H1 (cell line): ENCODE results near the gene PCYT1A. TPM values are rescaled to one million over a fixed set of nuclear protein-coding genes. Genes with fewer than 3 reads are reported as not detected.

Source experiments
- CTCF ChIA-PET: fragments of 300-600 bp; sonication (Branson Sonifier 250); formaldehyde crosslinking; loops from one replicate; lab custom pipeline; 2021; ENCODE audit not compliant: partially characterized antibody; lab: Charles Lee
- POLR2A ChIA-PET: fragments of 300-600 bp; sonication (Branson Sonifier 250); formaldehyde crosslinking; loops from one replicate; lab custom pipeline; 2021; ENCODE audit warnings: inconsistent platforms; ENCODE audit not compliant: partially characterized antibody; lab: Charles Lee
- DNase-seq, 2 experiments: peaks; one replicate each; pipeline versions ENCODE4 v3.0.0 to v3.0.0-alpha.2; 2010 to 2022; ENCODE audit warnings: low spot score in 2 of 2, low read depth in 1 of 2, mixed read lengths in 1 of 2
- FAIRE-seq: peaks from 2 replicates; lab custom pipeline; 2011; peaks lifted over from hg19 to GRCh38; lab: Jason Lieb, UNC
- H2AFZ ChIP-seq: 2 replicates; pipeline ENCODE4 v1.8.1; 2012; ENCODE audit warnings: low read length, inconsistent platforms
- H2AK5ac ChIP-seq: 2 replicates; pipeline ENCODE4 v1.6.1; 2013; ENCODE audit warnings: low read depth, low read length
- H2BK120ac ChIP-seq: replicated peaks from 2 replicates; pipeline ENCODE3; 2013; ENCODE audit warnings: low read depth, low read length, inconsistent platforms
- H2BK12ac ChIP-seq: 2 replicates; pipeline ENCODE4 v1.6.1; 2013; ENCODE audit warnings: low read depth, low read length
- H2BK15ac ChIP-seq: 2 replicates; pipeline ENCODE4 v1.6.1; 2013; ENCODE audit warnings: low read length
- H2BK20ac ChIP-seq: 2 replicates; pipeline ENCODE4 v1.6.1; 2013; ENCODE audit warnings: low read length
- H2BK5ac ChIP-seq: 2 replicates; pipeline ENCODE4 v1.6.1; 2013; ENCODE audit warnings: low read depth, low read length
- H3K14ac ChIP-seq: 2 replicates; pipeline ENCODE4 v1.6.1; 2013; ENCODE audit warnings: inconsistent platforms; ENCODE audit not compliant: insufficient read length
- H3K18ac ChIP-seq: 2 replicates; pipeline ENCODE4 v1.6.1; 2013; ENCODE audit warnings: low read length; ENCODE audit errors: extremely low read depth
- H3K23ac ChIP-seq: 2 replicates; pipeline ENCODE4 v1.6.1; 2013; ENCODE audit warnings: inconsistent platforms; ENCODE audit not compliant: insufficient read length
- H3K23me2 ChIP-seq: 2 replicates; pipeline ENCODE4 v1.6.1; 2013; ENCODE audit warnings: low read depth, low read length
- H3K27ac ChIP-seq: 2 replicates; pipeline ENCODE4 v1.6.1; 2011; ENCODE audit warnings: low read depth, low read length, inconsistent platforms
- H3K27me3 ChIP-seq, 4 experiments: replicated peaks in 1 of 4; 1 replicate in 1 of 4; 2 replicates in 3 of 4; pipeline versions ENCODE4 v1.6.1 to v1.8.1; 2011 to 2013; ENCODE audit warnings: low read length in 3 of 4, mild to moderate bottlenecking in 3 of 4, inconsistent platforms in 2 of 4, mixed read lengths in 2 of 4, moderate library complexity in 1 of 4; ENCODE audit not compliant: control insufficient read depth in 3 of 4, insufficient read depth in 3 of 4; ENCODE audit errors: extremely low read depth in 1 of 4
- H3K36me3 ChIP-seq, 4 experiments: 2 replicates each; pipeline versions ENCODE4 v1.6.1 to v1.8.1; 2011 to 2013; ENCODE audit warnings: mild to moderate bottlenecking in 4 of 4, low read length in 3 of 4, moderate library complexity in 2 of 4, control low read depth in 1 of 4, inconsistent platforms in 1 of 4; ENCODE audit not compliant: insufficient read depth in 4 of 4, control insufficient read depth in 2 of 4
- H3K4ac ChIP-seq: replicated peaks from 2 replicates; pipeline ENCODE3; 2013; ENCODE audit warnings: low read length, low read depth, mixed read lengths, inconsistent platforms; ENCODE audit not compliant: insufficient read length
- H3K4me1 ChIP-seq, 4 experiments: replicated peaks in 1 of 4; 1 replicate in 1 of 4; 2 replicates in 3 of 4; pipeline versions ENCODE4 v1.6.1 to v1.8.1; 2011 to 2013; ENCODE audit warnings: low read length in 3 of 4, inconsistent platforms in 2 of 4, mixed read lengths in 1 of 4; ENCODE audit not compliant: insufficient read depth in 4 of 4, control insufficient read depth in 3 of 4
- H3K4me2 ChIP-seq, 2 experiments: 2 replicates each; pipeline versions ENCODE4 v1.6.1 to v1.8.1; 2011 to 2013; ENCODE audit warnings: low read depth in 2 of 2, low read length in 2 of 2, control low read depth in 1 of 2, inconsistent platforms in 1 of 2, mild to moderate bottlenecking in 1 of 2; ENCODE audit not compliant: insufficient read depth in 1 of 2
- H3K4me3 ChIP-seq, 4 experiments: fragments of 200-600, 300-600 bp in 1 of 4; sonication (generic), shearing (Covaris generic), sonication (Bioruptor Twin) in 1 of 4; 2 replicates each; pipeline versions ENCODE4 v1.5.1 to v1.8.1; 2011 to 2016; ENCODE audit warnings: low read length in 4 of 4, low read depth in 3 of 4, control low read depth in 2 of 4, inconsistent platforms in 2 of 4, mild to moderate bottlenecking in 2 of 4, mixed read lengths in 1 of 4, moderate library complexity in 1 of 4; ENCODE audit not compliant: insufficient read depth in 2 of 4; ENCODE audit errors: extremely low read depth in 1 of 4
- H3K56ac ChIP-seq: replicated peaks from 2 replicates; pipeline ENCODE3; 2013; ENCODE audit warnings: low read depth, mild to moderate bottlenecking, mixed read lengths, low read length, inconsistent platforms; ENCODE audit not compliant: insufficient read length
- H3K79me1 ChIP-seq: 2 replicates; pipeline ENCODE4 v1.6.1; 2013; ENCODE audit warnings: low read depth, low read length, control low read depth
- H3K79me2 ChIP-seq, 2 experiments: 2 replicates each; pipeline versions ENCODE4 v1.6.1 to v1.8.1; 2012 to 2013; ENCODE audit warnings: low read length in 2 of 2, mild to moderate bottlenecking in 2 of 2, inconsistent platforms in 1 of 2; ENCODE audit not compliant: insufficient read depth in 2 of 2, control insufficient read depth in 1 of 2
- H3K9ac ChIP-seq, 4 experiments: replicated peaks in 1 of 4; 1 replicate in 1 of 4; 2 replicates in 3 of 4; pipeline versions ENCODE4 v1.6.1 to v1.8.1; 2011 to 2013; ENCODE audit warnings: low read depth in 3 of 4, low read length in 3 of 4, control low read depth in 2 of 4, mild to moderate bottlenecking in 2 of 4, moderate library complexity in 2 of 4, inconsistent platforms in 1 of 4; ENCODE audit errors: extremely low read depth in 1 of 4
- H3K9me3 ChIP-seq, 2 experiments: 2 replicates each; pipeline versions ENCODE4 v1.6.1 to v1.8.1; 2012 to 2013; ENCODE audit warnings: mild to moderate bottlenecking in 2 of 2, moderate library complexity in 2 of 2, control low read depth in 1 of 2, inconsistent platforms in 1 of 2, low read depth in 1 of 2, low read length in 1 of 2, mixed read lengths in 1 of 2; ENCODE audit not compliant: insufficient read depth in 2 of 2
- H4K20me1 ChIP-seq, 2 experiments: replicated peaks in 1 of 2; 2 replicates each; pipeline versions ENCODE3 to v1.8.1; 2011 to 2013; ENCODE audit warnings: inconsistent platforms in 2 of 2, low read length in 2 of 2, mild to moderate bottlenecking in 1 of 2; ENCODE audit not compliant: insufficient read depth in 2 of 2, control insufficient read depth in 1 of 2
- H4K5ac ChIP-seq: 2 replicates; pipeline ENCODE4 v1.6.1; 2013; ENCODE audit warnings: low read length, low read depth, mixed read lengths, inconsistent platforms; ENCODE audit not compliant: insufficient read length
- H4K8ac ChIP-seq: 2 replicates; pipeline ENCODE4 v1.8.0; 2013; ENCODE audit warnings: mild to moderate bottlenecking, moderate library complexity, low read length, inconsistent platforms; ENCODE audit not compliant: insufficient read depth; ENCODE audit errors: extremely low read depth
- H4K91ac ChIP-seq: replicated peaks from 2 replicates; pipeline ENCODE3; 2013; ENCODE audit warnings: low read length, mixed read lengths, inconsistent platforms; ENCODE audit not compliant: insufficient read length
- CBX5 ChIP-seq: fragments of 300-800, 300-1000 bp; sonication (generic); IDR thresholded peaks from 2 replicates; pipeline ENCODE4 v1.7.1; 2016; ENCODE audit warnings: antibody characterized with exemption, low read length, low read depth
- EGR1 ChIP-seq: IDR thresholded peaks from 2 replicates; pipeline ENCODE4 v1.6.1; 2011; ENCODE audit warnings: low read depth, low read length, borderline replicate concordance
- GABPA ChIP-seq: IDR thresholded peaks from 2 replicates; pipeline ENCODE4 v1.6.1; 2011; ENCODE audit warnings: mild to moderate bottlenecking, low read length, moderate library complexity, borderline replicate concordance; ENCODE audit not compliant: insufficient read depth
- JUN ChIP-seq: IDR thresholded peaks from 2 replicates; pipeline ENCODE4 v1.6.1; 2011; ENCODE audit warnings: low read depth, mild to moderate bottlenecking, improper control_type of control experiment, low read length
- RAD21 ChIP-seq, 2 experiments: IDR thresholded peaks in 1 of 2; conservative IDR thresholded peaks in 1 of 2; 2 replicates each; pipeline ENCODE4 v1.6.1; 2011; ENCODE audit warnings: low read depth in 2 of 2, low read length in 2 of 2, improper control_type of control experiment in 1 of 2, inconsistent platforms in 1 of 2, mild to moderate bottlenecking in 1 of 2, moderate library complexity in 1 of 2
- RFX5 ChIP-seq: IDR thresholded peaks from 2 replicates; pipeline ENCODE4 v1.6.1; 2011; ENCODE audit warnings: low read depth, low read length, improper control_type of control experiment, borderline replicate concordance
- SIRT6 ChIP-seq: IDR thresholded peaks from one replicate; pipeline ENCODE4 v1.7.1; 2012; ENCODE audit warnings: low read length, inconsistent platforms
- SUZ12 ChIP-seq: fragments of 200-600 bp; sonication (generic); IDR thresholded peaks from 2 replicates; pipeline ENCODE4 v1.6.1; 2012; ENCODE audit warnings: mild to moderate bottlenecking, inconsistent platforms, low read length, moderate library complexity, mixed read lengths
- TAF1 ChIP-seq: IDR thresholded peaks from 2 replicates; pipeline ENCODE4 v1.6.1; 2011; ENCODE audit warnings: mild to moderate bottlenecking, low read depth, low read length
- TEAD4 ChIP-seq: IDR thresholded peaks from 2 replicates; pipeline ENCODE4 v1.6.1; 2012; ENCODE audit warnings: low read depth, low read length, inconsistent platforms, mixed read lengths
- ZNF274 ChIP-seq: IDR thresholded peaks from 2 replicates; pipeline ENCODE4 v1.7.0; 2012; ENCODE audit warnings: low read length, borderline replicate concordance; ENCODE audit errors: extremely low read depth
- WGBS, 2 experiments: shearing (Covaris generic) in 1 of 2; methylation state at CpG; one replicate each; pipeline versions ENCODE4 v1.1.6 to v1.1.7; 2013 to 2015; ENCODE audit warnings: low lambda C conversion rate in 2 of 2, mixed read lengths in 2 of 2, inconsistent platforms in 1 of 2, low coverage in 1 of 2, missing lambda C conversion rate in 1 of 2; ENCODE audit not compliant: insufficient replicate concordance in 2 of 2, insufficient coverage in 1 of 2, insufficient read length in 1 of 2; ENCODE audit errors: extremely low coverage in 1 of 2, missing lambda C conversion rate in 1 of 2; 5-methylcytosine and 5-hydroxymethylcytosine counted together
- polyA plus RNA-seq, 7 experiments: library from polyadenylated mRNA; depleted of rRNA in 3 of 7; stranded (reverse) in 5 of 7; unstranded in 2 of 7; fragments of >200 nt in 5 of 7; fragments of 200-250 nt in 2 of 7; gene quantifications; 1 replicate in 5 of 7; 2 replicates in 1 of 7; 4 replicates in 1 of 7; pipeline versions ENCODE4 v1.2.1 to v1.2.3, GENCODE V29; 2011 to 2013; ENCODE audit warnings: missing spikeins in 2 of 7, mixed read lengths in 2 of 7
- total RNA-seq: library from RNA; stranded (reverse); fragmentation: NEBNext Ultra II Directional; extraction: Animal tissue kit (Norgen Biotek cat#: 25700); gene quantifications from 2 replicates; pipeline ENCODE4 v1.2.1, GENCODE V29; 2021
- TF ChIP-seq, protein P1 (sequence below): IDR thresholded peaks from 2 replicates; pipeline ENCODE4 v1.6.1; 2011; ENCODE audit warnings: low read depth, mild to moderate bottlenecking, low read length; ENCODE audit not compliant: insufficient read depth
- TF ChIP-seq, protein P2 (sequence below): IDR thresholded peaks from 2 replicates; pipeline ENCODE4 v1.6.1; 2012; ENCODE audit warnings: inconsistent platforms

The PCYT1A gene
- total and polyA plus RNA-seq, 2 of the 8 experiments (the other 6 are each of a cell fraction or from before 2014, with no cell fraction given) = 19.9 to 31.8 TPM

GRCh38 chr3:196220991-196221390, 66.5 kb downstream of the PCYT1A start:
- Histone ChIP-seq H2BK15ac (no peak overlapping the region), H3K4me3 (no peak overlapping the region), H3K9ac (no peak overlapping the region), H2BK12ac (no peak overlapping the region), H4K20me1 (no peaks in the 10 kb centered on the region), H3K4me2 (no peak overlapping the region), H3K4me1 (peaks cover 0 to 12% (median 6%) of the 10 kb centered on the region in 4 experiments; a peak in 5 of 7 replicates), H4K8ac (no peak overlapping the region), H3K79me2 (no peaks in the 10 kb centered on the region), H4K91ac (no peak overlapping the region), H3K79me1 (no peaks in the 10 kb centered on the region), H3K56ac (no peak overlapping the region), H3K27me3 (no peaks in the 10 kb centered on the region), H2AK5ac (no peak overlapping the region), H3K9me3 (no peaks in the 10 kb centered on the region), H2BK120ac (no peak overlapping the region), H3K23me2 (peaks cover 2% of the 10 kb centered on the region; the same call in 1 of the 2 replicates), H3K4ac (no peak overlapping the region), H3K27ac (no peak overlapping the region), H2AFZ (no peak overlapping the region), H3K23ac (no peak overlapping the region), H3K18ac (no peak overlapping the region), H2BK5ac (no peak overlapping the region), H3K36me3 (no peaks in the 10 kb centered on the region), H3K14ac (no peak overlapping the region), H2BK20ac (no peak overlapping the region), H4K5ac (no peak overlapping the region)
- POLR2A ChIA-PET = interaction anchor here (1.1 kb wide), 1 partner anchor 10 kb away, joined by 4 read pairs; the partner anchor contains the start of gene ZDHHC19
- CTCF ChIA-PET = interaction anchor here (0.6 to 0.9 kb wide), 2 partner anchors 147 to 358 kb away, joined by 3 to 5 read pairs; no protein-coding TSS in a partner anchor
- no peak for DNase-seq
- 87% methylated on average over 5 of the region's 7 CpGs; no CpG with 5 or more reads in 1 of the 2 experiments for WGBS, 2 experiments
- FAIRE-seq = no peak
- TF ChIP-seq TAF1 (no peak), EGR1 (no peak), SUZ12 (no peak), SIRT6 (no peak), JUN (no peak), ZNF274 (no peak), GABPA (no peak), RFX5 (no peak), TEAD4 (no peak), RAD21 (IDR thresholded peaks at IDR 0.05 in 1 of 2, conservative IDR thresholded peaks at IDR 0.05 in 1 of 2; ENCODE audit: low read depth in 2 of 2, low read length in 2 of 2) (no peak), CBX5 (no peak)
- TF ChIP-seq, protein P1, sequence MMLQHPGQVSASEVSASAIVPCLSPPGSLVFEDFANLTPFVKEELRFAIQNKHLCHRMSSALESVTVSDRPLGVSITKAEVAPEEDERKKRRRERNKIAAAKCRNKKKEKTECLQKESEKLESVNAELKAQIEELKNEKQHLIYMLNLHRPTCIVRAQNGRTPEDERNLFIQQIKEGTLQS = no peak
- TF ChIP-seq, protein P2, sequence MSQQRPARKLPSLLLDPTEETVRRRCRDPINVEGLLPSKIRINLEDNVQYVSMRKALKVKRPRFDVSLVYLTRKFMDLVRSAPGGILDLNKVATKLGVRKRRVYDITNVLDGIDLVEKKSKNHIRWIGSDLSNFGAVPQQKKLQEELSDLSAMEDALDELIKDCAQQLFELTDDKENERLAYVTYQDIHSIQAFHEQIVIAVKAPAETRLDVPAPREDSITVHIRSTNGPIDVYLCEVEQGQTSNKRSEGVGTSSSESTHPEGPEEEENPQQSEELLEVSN = no peak
